AML-193 (cell line): ENCODE data around the gene RAPGEF3.

ENCODE experiments used
- DNase-seq, 2 experiments: peaks; one replicate each; lab custom pipeline; 2025; lab: John Stamatoyannopoulos, UW

RAPGEF3 gene

DNA sequence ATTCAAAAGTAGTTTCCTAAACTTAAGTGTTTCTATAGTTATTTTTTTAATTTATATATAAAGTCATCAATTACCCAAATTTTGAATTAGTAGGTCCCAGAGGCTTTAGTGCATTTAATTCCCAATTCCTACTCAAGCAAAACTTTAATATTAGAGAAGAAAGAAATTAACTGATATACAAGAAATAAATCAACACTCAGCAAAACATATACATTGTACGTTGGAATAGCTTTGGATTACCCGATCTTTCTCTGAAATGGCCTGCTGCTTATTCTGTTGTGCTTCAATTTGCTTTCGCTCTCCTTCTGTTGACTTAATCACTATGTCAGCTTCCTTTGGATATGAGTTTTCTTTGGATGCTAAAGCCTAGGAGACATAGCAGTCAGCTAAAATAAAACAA is 71.0 kb downstream of the RAPGEF3 start:
- no peak for DNase-seq

DNA sequence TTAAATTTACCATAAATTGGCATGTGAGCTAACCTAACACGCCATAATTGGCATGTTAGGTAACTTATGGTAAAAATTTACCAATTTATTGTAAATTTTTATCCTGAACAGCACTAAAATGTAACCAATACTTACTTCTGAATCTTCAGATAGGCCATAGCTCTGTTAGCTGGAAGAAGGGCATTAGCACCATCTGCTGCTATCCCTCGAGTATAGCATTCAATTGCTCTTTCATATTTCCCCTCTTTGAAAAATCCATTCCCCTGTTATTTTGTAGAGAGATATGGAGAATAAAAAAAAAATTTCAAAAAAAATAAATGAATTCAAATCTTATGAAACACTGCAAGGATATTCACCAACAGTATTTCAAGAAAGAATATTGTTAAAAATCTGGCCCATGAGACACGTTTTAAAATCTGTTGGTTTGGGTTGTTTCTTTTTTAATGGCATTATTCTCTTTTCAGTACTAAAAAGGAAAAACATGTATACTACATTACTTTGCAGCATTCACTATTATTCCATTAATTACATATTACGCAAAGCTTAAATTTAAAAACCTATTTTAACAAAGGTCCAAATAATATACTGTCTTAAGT is 71.9 kb downstream of the RAPGEF3 start:
- DNase-seq = peak; percentile 31 to 56
